ENCODE results near the gene INVS.
"Not testable (repeated sequence)": the region's sequence is repeated elsewhere in the genome, so short reads cannot be mapped to it uniquely, and the experiment has no call there.

The INVS gene

DNA sequence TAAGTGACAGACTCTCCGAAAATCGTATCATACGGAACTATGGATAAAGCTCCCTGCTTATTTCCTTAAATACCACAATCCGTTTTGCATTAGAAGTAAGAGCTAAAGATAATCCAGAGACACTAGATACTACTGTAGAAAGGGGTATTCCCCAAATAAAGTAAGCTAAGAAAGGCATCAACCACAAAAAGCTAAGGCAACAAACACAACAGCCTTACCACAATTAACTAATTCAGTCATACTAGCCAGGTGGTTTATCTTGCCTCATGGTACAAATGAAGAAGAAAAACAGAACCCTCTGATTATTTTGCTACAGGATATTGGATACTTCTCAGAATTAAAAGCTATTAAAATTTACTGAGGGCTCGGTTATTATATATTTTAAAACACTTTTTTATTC is 14.3 kb upstream of the INVS start:
- DNase-seq (ENCODE audit: low spot score) = no peak

DNA sequence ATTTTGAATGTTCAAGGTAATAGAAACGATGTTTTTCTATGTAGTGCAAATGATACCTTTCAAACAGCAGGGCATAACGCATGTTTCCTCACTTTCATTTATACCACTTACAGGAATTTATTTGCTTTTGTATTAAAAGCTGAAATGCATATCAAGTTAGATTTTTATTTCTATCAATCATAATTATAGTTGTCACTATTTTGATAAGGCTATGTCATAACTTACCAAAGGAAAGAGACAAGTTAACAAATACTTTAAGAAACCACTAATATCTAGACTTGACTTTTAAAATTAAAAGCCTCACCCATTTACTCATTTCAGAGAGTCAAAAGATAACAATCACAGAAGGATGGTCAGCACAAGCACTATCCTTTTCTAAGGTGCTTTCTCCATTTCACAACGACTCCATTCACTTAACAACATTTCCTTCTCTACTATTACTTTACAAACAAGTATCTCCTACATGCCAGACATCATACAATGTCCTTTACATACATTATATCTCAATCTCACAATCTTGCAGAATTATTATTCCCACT is 12.9 kb upstream of the INVS start:
- no peak for DNase-seq (ENCODE audit: low spot score)

- DNase-seq (ENCODE audit: low spot score) = no peak
These were observed 11.8 kb upstream of the INVS start for GRCh38 chr9:100087218-100087617.

- DNase-seq (ENCODE audit: low spot score) = no peak
These were observed 10.8 kb upstream of the INVS start for GRCh38 chr9:100088202-100088601.

DNA sequence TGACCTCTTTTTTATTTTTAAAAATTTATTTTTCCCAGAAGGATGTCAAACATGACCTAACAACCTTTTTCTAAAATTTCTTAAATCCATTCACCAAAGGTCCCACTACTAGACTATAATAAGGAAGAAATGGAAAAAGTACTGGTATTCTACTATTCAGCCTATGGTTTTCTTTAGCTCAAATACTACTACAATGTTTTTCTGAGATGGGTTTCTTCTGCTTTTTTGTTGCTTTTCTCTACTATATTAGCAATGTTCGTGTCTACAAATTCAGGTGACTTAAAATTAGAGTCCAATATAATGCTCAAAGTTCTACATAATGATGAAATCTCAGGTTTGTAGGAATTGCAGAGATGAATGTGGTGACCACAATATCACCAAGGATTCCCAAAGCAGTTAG is 8.2 kb upstream of the INVS start:
- no peak for DNase-seq (ENCODE audit: low spot score)

DNA sequence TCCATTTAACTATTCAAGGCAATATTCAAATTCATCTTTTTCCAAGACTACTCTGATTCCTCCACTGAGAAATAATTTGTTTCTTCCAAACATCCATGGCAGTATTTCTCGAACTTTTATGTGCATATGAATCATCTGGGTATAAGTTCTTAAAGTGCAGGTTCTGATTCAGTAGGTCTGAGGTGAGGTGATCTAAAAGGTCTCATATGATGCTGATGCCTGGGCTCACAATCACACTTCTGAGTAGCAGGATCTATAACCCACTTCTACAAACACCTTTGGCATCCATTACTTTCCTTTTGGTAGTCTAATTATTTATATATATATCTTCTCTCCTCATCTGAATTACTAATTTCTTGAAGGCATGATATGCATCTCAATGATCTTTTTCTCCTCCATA is 7.4 kb upstream of the INVS start:
- DNase-seq (ENCODE audit: low spot score) = no peak

GRCh38 chr9:100092066-100092465 is 7.0 kb upstream of the INVS start:
- no peak for DNase-seq (ENCODE audit: low spot score)

DNA sequence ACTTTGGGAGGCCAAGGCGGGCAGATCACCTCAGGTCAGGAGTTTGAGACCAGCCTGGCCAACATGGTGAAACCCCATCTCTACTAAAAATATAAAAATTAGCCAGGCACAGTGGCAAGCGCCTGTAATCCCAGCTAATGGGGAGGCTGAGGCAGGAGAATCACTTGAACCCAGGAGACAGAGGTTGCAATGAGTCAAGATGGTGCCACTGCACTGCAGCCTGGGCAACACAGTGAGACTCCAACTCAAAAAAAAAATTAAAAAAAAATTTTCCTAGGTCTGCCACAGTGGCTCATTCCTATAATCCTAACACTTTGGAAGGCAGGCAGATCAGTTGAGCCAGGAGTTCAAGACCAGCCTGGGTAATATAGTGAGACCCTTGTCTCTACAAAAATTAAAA is 4.6 kb upstream of the INVS start:
- DNase-seq (ENCODE audit: low spot score) = not testable (repeated sequence)

- no peak for DNase-seq (ENCODE audit: low spot score)
These were observed 2.6 kb upstream of the INVS start for GRCh38 chr9:100096378-100096916.

GRCh38 chr9:100098046-100098886 is 777 bp upstream of the INVS start:
- DNase-seq (ENCODE audit: low spot score) = peak; percentile 77

DNA sequence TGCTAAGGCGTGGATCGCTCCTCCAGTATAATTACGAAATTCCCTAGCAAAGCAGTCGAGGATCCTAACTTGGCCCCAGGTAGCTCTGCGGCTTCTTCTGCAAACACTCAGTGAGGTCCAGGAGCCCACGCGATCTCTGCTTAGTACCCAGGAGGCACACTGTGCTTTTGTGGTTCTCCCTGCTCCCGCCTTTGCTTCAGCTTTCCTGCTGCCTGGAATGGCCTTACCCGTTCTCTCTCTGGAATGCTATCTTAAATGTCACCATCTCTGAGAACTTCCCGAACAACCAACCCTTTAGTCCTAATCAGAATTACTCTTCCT is 639 bp downstream of the INVS start:
- peak; percentile 22 for DNase-seq (ENCODE audit: low spot score)

DNA sequence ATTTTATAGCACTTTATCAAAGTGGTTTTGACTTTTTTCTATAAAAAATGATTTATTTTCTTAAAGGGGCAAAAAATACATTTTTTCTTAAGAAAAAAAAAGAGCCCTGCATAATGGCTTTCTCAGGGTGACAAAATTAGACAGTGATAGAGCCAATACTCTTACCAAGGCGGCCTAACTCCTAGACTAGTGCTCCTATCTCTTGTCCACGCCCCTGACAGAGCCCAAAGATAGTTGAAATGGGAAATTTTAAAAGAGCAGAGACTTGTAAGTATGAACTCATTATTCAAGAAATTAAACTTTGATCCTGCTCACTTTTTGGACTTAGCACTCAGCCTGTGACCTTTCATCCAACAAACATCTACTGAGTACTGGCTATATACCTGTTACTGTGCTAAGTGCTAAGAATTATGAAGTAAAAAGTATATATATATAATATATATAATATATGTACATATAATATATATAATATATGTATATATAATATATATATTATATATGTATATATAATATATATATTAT is 1.2 kb downstream of the INVS start:
- no peak for DNase-seq (ENCODE audit: low spot score)

GRCh38 chr9:100101608-100102007 is 2.6 kb downstream of the INVS start:
- DNase-seq (ENCODE audit: low spot score) = no peak

DNA sequence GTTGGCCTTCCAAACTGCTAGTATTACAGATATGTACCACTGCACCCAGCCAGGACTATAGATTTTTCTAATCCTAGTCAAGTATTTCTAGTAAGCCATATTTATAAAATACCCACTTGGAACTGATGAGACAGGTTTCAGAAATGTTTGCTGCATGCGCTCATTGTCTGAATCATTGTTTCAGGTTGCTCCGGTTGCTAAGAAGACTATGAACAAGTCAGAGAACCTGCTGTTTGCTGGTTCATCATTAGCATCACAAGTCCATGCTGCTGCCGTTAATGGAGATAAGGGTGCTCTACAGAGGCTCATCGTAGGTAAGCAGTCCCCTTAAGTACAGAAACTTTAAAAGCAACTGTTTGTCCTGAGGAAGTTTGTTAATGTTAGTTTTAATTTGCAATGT is 5.3 kb downstream of the INVS start:
- DNase-seq (ENCODE audit: low spot score) = no peak

GRCh38 chr9:100105861-100106260 is 6.8 kb downstream of the INVS start:
- DNase-seq (ENCODE audit: low spot score) = no peak

GRCh38 chr9:100106616-100107015 is 7.6 kb downstream of the INVS start:
- no peak for DNase-seq (ENCODE audit: low spot score)

- no peak for DNase-seq (ENCODE audit: low spot score)
These were observed 9.5 kb downstream of the INVS start for GRCh38 chr9:100108559-100108958.

- no peak for DNase-seq (ENCODE audit: low spot score)
These were observed 12.2 kb downstream of the INVS start for GRCh38 chr9:100111235-100111634.

- no peak for DNase-seq (ENCODE audit: low spot score)
These were observed 13.8 kb downstream of the INVS start for GRCh38 chr9:100112677-100113336.

DNA sequence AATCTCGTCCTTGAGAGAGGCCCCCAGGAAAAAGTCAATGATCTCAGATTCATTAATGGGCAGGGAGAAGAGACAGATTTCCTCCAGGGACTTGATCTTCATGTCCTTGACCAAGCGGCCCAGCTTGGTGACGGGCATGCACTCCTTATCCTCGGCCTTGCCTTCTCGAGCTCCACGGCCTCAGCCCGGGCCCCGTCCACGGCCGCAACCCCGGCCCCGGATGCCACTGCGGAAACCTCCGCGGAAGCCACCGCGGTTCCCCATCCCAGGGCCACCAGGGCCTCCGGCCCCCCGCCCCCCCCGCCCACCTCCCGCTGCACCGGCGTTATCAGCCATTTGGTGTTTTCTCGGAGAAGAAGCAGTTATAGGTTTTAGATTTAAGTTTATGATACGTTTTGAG is 18.3 kb downstream of the INVS start:
- no peak for DNase-seq (ENCODE audit: low spot score)

- DNase-seq (ENCODE audit: low spot score) = no peak
These were observed 21.2 kb downstream of the INVS start for GRCh38 chr9:100120286-100120685.

GRCh38 chr9:100125236-100125635 is 26.2 kb downstream of the INVS start:
- DNase-seq (ENCODE audit: low spot score) = no peak

GRCh38 chr9:100125910-100126309 is 26.9 kb downstream of the INVS start:
- DNase-seq (ENCODE audit: low spot score) = no peak

All from iPS-NIHi11 (cell line).